Parathyroid adenoma (tissue), 2 donors: ENCODE data around the gene C2orf68.

Source experiments
- H2AFZ ChIP-seq: fragments of 300-600 bp; sonication (generic); one replicate; pipeline ENCODE4 v1.7.0; 2017; ENCODE audit warnings: antibody characterized with exemption, mild to moderate bottlenecking
- H3K27ac ChIP-seq: fragments of 300-600 bp; sonication (generic); one replicate; pipeline ENCODE4 v1.7.0; 2017
- H3K27me3 ChIP-seq: fragments of 300-600 bp; sonication (generic); one replicate; pipeline ENCODE4 v1.7.0; 2017; ENCODE audit warnings: low read length; ENCODE audit not compliant: control insufficient read depth, insufficient read depth
- H3K36me3 ChIP-seq: fragments of 300-600 bp; sonication (generic); one replicate; pipeline ENCODE4 v1.7.0; 2017; ENCODE audit warnings: low read length; ENCODE audit not compliant: control insufficient read depth, insufficient read depth
- H3K4me1 ChIP-seq: fragments of 300-600 bp; sonication (generic); one replicate; pipeline ENCODE4 v1.7.0; 2017; ENCODE audit warnings: control low read depth
- H3K4me2 ChIP-seq: fragments of 300-600 bp; sonication (generic); one replicate; pipeline ENCODE4 v1.7.0; 2017; ENCODE audit warnings: low read length
- H3K4me3 ChIP-seq: fragments of 300-600 bp; sonication (generic); one replicate; pipeline ENCODE4 v1.7.0; 2017; ENCODE audit warnings: low read depth, low read length
- H3K79me2 ChIP-seq: fragments of 300-600 bp; sonication (generic); one replicate; pipeline ENCODE4 v1.7.0; 2017; ENCODE audit warnings: control low read depth
- H3K9ac ChIP-seq: fragments of 300-600 bp; sonication (generic); one replicate; pipeline ENCODE4 v1.7.0; 2017; ENCODE audit warnings: mild to moderate bottlenecking
- H3K9me3 ChIP-seq: fragments of 300-600 bp; sonication (generic); one replicate; pipeline ENCODE4 v1.7.0; 2017; ENCODE audit warnings: low read length; ENCODE audit not compliant: control insufficient read depth
- TF ChIP-seq, protein P1 (sequence below): fragments of 300-600 bp; sonication (generic); IDR thresholded peaks from one replicate; pipeline ENCODE4 v1.7.0; 2017; ENCODE audit warnings: antibody characterized with exemption, mild to moderate bottlenecking
- donor health status: primary hyperparathyroidism.

The C2orf68 gene

DNA sequence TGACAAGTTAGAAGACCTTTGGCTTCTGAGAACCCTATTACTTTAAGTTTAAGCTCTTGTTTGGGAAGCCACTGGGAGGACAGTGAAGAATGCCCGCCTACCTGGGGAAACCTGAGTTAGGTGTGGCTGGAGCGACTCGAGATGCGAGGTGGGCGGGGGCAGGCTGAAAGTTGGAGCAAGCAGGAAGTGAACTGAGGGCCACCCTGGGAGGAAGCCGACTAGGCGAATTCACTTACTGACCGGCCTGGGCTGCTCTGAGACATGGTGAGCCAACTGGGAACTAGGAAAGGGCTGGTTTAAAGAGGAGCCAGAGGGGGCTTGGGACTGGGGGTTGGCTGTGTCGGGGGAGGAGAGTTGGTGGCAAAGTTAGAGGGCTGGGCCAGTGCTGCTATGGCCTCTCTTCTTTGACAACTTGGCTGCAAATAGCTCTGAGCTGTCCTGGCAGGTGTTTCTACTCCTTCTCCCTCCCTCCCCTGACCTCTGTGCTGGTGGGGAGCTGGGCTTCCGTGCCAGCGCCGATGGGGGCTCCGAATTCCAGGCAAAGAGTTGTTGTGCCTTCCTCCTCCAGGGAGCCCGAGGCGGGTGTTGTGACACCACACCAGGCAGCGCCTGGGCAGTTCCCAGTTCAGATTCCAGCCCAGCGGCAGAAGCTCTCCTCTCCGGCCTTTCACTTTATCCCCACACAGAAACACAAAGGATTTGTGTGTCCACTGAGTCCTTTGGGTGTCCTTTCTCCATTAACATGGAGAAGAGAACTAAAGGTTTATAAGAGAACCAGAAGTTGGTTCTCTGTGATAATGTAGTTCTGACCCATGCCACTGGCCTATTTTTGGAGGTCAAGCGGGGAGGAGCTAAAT is 34.3 kb downstream of the C2orf68 start, which contains the start of gene VAMP8:
VAMP8 (plus strand) TSS at position 201 of the 857 bp plus-strand sequence; CDS start at position 262, 61 bp downstream.
- Histone ChIP-seq H3K79me2 (peaks cover 4% of the 10 kb centered on the region), H3K27me3 (no peaks in the 10 kb centered on the region), H3K27ac (peak within 1 kb of the TSS; percentile 88), H3K4me1 (peaks cover 15% of the 10 kb centered on the region), H3K4me2 (peak within 1 kb of the TSS; percentile 69), H3K9ac (no peak within 1 kb of the TSS), H3K36me3 (no peaks in the 10 kb centered on the region), H2AFZ (peak within 1 kb of the TSS; percentile 75), H3K9me3 (no peaks in the 10 kb centered on the region), H3K4me3 (peak within 1 kb of the TSS; percentile 60)
- TF ChIP-seq, protein P1, sequence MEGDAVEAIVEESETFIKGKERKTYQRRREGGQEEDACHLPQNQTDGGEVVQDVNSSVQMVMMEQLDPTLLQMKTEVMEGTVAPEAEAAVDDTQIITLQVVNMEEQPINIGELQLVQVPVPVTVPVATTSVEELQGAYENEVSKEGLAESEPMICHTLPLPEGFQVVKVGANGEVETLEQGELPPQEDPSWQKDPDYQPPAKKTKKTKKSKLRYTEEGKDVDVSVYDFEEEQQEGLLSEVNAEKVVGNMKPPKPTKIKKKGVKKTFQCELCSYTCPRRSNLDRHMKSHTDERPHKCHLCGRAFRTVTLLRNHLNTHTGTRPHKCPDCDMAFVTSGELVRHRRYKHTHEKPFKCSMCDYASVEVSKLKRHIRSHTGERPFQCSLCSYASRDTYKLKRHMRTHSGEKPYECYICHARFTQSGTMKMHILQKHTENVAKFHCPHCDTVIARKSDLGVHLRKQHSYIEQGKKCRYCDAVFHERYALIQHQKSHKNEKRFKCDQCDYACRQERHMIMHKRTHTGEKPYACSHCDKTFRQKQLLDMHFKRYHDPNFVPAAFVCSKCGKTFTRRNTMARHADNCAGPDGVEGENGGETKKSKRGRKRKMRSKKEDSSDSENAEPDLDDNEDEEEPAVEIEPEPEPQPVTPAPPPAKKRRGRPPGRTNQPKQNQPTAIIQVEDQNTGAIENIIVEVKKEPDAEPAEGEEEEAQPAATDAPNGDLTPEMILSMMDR = no peak

DNA sequence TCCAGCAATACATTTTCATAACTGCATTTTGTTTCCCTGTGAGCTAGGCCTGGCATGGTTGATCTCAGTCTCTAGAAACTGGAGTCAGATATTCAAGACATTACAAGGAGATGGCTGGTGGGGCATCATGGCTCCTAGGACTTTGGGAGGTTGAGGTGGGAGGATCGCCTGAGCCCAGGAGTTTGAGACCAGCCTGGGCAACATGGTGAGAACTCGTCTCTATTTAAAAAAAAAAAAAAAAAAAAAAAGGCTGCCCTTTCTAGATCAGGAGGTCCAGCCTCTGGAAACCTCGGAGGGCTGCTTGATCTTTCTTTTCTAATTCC is 34.8 kb downstream of the C2orf68 start:
- peaks cover 4% of the 10 kb centered on the region for H3K79me2 ChIP-seq
- TF ChIP-seq, protein P1 = no peak
- H3K27me3 ChIP-seq = no peaks in the 10 kb centered on the region
- H3K9ac ChIP-seq = no peak overlapping the region
- H3K27ac ChIP-seq = peak overlapping the region; percentile 88
- peaks cover 15% of the 10 kb centered on the region for H3K4me1 ChIP-seq
- H2AFZ ChIP-seq = peak overlapping the region; percentile 75
- no peaks in the 10 kb centered on the region for H3K9me3 ChIP-seq
- H3K4me2 ChIP-seq = peak overlapping the region; percentile 69
- no peaks in the 10 kb centered on the region for H3K36me3 ChIP-seq
- peak overlapping the region; percentile 60 for H3K4me3 ChIP-seq

DNA sequence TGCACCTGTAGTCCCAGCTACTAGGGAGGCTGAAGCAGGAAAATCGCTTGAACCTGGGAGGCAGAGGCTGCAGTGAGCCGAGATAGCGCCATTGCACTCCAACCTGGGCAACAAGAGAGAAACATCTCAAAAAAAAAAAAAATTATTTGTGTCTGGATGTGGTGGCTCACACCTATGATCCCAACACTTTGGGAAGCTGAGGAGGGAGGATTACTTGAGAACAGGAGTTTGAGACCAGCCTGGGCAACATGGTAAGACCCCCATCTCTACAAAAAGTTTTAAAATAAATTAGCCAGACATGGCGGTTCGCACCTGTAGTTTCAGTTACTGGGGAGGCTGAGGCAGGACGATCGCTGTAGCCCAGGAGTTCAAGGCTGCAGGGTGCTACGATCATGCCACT is 36.1 kb downstream of the C2orf68 start:
- peaks cover 15% of the 10 kb centered on the region for H3K4me1 ChIP-seq
- no peaks in the 10 kb centered on the region for H3K27me3 ChIP-seq
- H3K4me2 ChIP-seq = no peak overlapping the region
- H3K9ac ChIP-seq = no peak overlapping the region
- peak overlapping the region; percentile 75 for H2AFZ ChIP-seq
- TF ChIP-seq, protein P1 = no peak
- H3K9me3 ChIP-seq = no peaks in the 10 kb centered on the region
- H3K79me2 ChIP-seq = peaks cover 2% of the 10 kb centered on the region
- H3K36me3 ChIP-seq = no peaks in the 10 kb centered on the region
- H3K4me3 ChIP-seq = no peak overlapping the region
- H3K27ac ChIP-seq = peak overlapping the region; percentile 88

DNA sequence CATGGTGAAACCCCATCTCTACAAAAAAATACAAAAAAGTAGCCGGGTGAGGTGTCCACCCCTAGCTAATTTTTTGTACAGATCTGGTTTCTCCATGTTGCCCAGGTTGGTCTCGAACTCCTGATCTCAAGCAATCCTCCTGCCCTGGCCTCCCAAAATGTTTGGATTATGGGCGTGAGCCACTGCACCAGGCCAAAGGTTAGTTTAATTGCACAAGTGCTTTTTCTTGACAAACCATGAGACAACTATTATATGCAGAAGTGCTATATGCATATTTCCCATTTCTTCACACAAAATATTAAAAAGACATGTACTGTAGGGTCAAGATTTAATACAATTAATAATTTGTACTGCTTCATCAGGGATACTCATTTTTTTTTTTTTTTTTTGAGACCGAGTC is 45.6 kb downstream of the C2orf68 start:
- no peak overlapping the region for H3K27ac ChIP-seq
- H3K4me2 ChIP-seq = no peak overlapping the region
- no peaks in the 10 kb centered on the region for H3K36me3 ChIP-seq
- no peak overlapping the region for H3K4me3 ChIP-seq
- H3K9ac ChIP-seq = no peak overlapping the region
- H3K79me2 ChIP-seq = no peaks in the 10 kb centered on the region
- H2AFZ ChIP-seq = no peak overlapping the region
- H3K27me3 ChIP-seq = no peaks in the 10 kb centered on the region
- TF ChIP-seq, protein P1 = no peak
- no peaks in the 10 kb centered on the region for H3K9me3 ChIP-seq
- H3K4me1 ChIP-seq = no peaks in the 10 kb centered on the region

DNA sequence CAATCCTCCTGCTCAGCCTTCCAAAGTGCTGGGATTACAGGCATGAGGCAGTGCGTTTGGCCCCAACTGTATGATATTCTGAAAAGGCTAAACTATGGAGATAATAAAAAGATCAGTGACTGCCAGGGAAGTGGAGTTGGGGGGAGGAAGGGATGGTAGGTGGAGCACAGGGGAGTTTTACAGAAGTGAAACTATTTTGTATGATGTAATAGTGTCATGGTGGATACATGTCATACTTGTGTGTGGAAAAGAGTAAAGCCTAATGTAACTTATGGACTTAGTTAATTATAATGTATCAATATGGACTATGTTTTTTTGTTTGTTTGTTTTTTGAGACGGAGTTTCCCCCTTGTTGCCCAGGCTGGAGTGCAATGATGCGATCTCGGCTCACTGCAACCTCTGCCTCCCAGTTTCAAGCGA is 47.7 kb downstream of the C2orf68 start:
- Histone ChIP-seq H3K4me1 (peaks cover 2% of the 10 kb centered on the region), H3K27ac (no peak overlapping the region), H3K9ac (no peak overlapping the region), H3K4me3 (no peak overlapping the region), H3K9me3 (no peaks in the 10 kb centered on the region), H3K36me3 (no peaks in the 10 kb centered on the region), H2AFZ (no peak overlapping the region), H3K79me2 (no peaks in the 10 kb centered on the region), H3K27me3 (no peaks in the 10 kb centered on the region), H3K4me2 (no peak overlapping the region)
- TF ChIP-seq, protein P1 = no peak
